PC-3 (cell line): ENCODE data around the gene AK8.

Experiments
- EZH2 ChIP-seq: fragments of 300-600 bp; sonication (generic); IDR thresholded peaks from one replicate; pipeline ENCODE4 v1.6.1; 2017; ENCODE audit warnings: antibody characterized with exemption, mild to moderate bottlenecking, low read length; ENCODE audit not compliant: unreplicated experiment
- EZH2phosphoT487 ChIP-seq: fragments of 300-600 bp; sonication (generic); IDR thresholded peaks from 2 replicates; pipeline ENCODE4 v1.6.1; 2018; ENCODE audit warnings: mild to moderate bottlenecking, antibody characterized with exemption, low read length, borderline replicate concordance
- TF ChIP-seq, protein P1 (sequence below): fragments of 300-600 bp; sonication (generic); conservative IDR thresholded peaks from 2 replicates; pipeline ENCODE4 v1.5.1; 2017; ENCODE audit warnings: antibody characterized with exemption, low read depth, mild to moderate bottlenecking, low read length

GRCh38 chr9:132842124-132843044 lies 35.7 kb downstream of the AK8 start:
- TF ChIP-seq, protein P1, sequence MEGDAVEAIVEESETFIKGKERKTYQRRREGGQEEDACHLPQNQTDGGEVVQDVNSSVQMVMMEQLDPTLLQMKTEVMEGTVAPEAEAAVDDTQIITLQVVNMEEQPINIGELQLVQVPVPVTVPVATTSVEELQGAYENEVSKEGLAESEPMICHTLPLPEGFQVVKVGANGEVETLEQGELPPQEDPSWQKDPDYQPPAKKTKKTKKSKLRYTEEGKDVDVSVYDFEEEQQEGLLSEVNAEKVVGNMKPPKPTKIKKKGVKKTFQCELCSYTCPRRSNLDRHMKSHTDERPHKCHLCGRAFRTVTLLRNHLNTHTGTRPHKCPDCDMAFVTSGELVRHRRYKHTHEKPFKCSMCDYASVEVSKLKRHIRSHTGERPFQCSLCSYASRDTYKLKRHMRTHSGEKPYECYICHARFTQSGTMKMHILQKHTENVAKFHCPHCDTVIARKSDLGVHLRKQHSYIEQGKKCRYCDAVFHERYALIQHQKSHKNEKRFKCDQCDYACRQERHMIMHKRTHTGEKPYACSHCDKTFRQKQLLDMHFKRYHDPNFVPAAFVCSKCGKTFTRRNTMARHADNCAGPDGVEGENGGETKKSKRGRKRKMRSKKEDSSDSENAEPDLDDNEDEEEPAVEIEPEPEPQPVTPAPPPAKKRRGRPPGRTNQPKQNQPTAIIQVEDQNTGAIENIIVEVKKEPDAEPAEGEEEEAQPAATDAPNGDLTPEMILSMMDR, result no peak
- TF ChIP-seq EZH2, result no peak
- TF ChIP-seq EZH2phosphoT487, result no peak
